PC-3 (cell line): ENCODE results near the gene DCBLD1. TPM values are rescaled to one million over a fixed set of nuclear protein-coding genes. Genes with fewer than 3 reads are reported as not detected.

Experiments used
- ATAC-seq: fragments of 200-7000 bp; cut with Tn5 transposase; 2 replicates; pipeline ENCODE4 v1.9.1; 2020; ENCODE audit warnings: mild to moderate bottlenecking, moderate library complexity
- BruUV-seq: library from RNA; stranded (reverse); fragments of 400-500 nt; replicated peaks from 2 replicates; lab custom pipeline; 2021; lab: Mats Ljungman, UMichigan
- CTCF ChIA-PET: fragments of 300-600 bp; sonication (Branson Sonifier 250); formaldehyde crosslinking; loops from one replicate; lab custom pipeline; 2022; ENCODE audit warnings: antibody characterized with exemption; lab: Charles Lee
- POLR2A ChIA-PET: fragments of 300-600 bp; sonication (Branson Sonifier 250); formaldehyde crosslinking; loops from one replicate; lab custom pipeline; 2022; ENCODE audit warnings: antibody characterized with exemption; ENCODE audit not compliant: unreplicated experiment; lab: Charles Lee
- DNase-seq: peaks from one replicate; pipeline ENCODE4 v3.0.0-alpha.2; 2015
- H2AFZ ChIP-seq: fragments of 300-600 bp; sonication (generic); 2 replicates; pipeline ENCODE4 v1.6.0; 2016; ENCODE audit warnings: antibody characterized with exemption, low read length
- H3F3A ChIP-seq: fragments of 300-600 bp; sonication (generic); one replicate; pipeline ENCODE4 v1.6.0; 2017; ENCODE audit warnings: antibody characterized with exemption, low read length, control low read depth, mild to moderate bottlenecking; ENCODE audit not compliant: unreplicated experiment
- H3K27ac ChIP-seq: fragments of 300-600 bp; sonication (generic); 2 replicates; pipeline ENCODE4 v1.5.1; 2016; ENCODE audit warnings: mild to moderate bottlenecking, low read length
- H3K27me3 ChIP-seq: fragments of 300-600 bp; sonication (generic); 2 replicates; pipeline ENCODE4 v1.6.1; 2016; ENCODE audit warnings: low read length, mixed read lengths
- H3K36me3 ChIP-seq: fragments of 300-600 bp; sonication (generic); 2 replicates; pipeline ENCODE4 v1.6.1; 2016; ENCODE audit warnings: low read depth, mixed run types, low read length, mixed read lengths
- H3K4me1 ChIP-seq: fragments of 300-600 bp; sonication (generic); 2 replicates; pipeline ENCODE4 v1.5.1; 2016; ENCODE audit warnings: low read length; ENCODE audit not compliant: insufficient read depth
- H3K4me2 ChIP-seq: fragments of 300-600 bp; sonication (generic); 2 replicates; pipeline ENCODE4 v1.6.0; 2016; ENCODE audit warnings: low read length
- H3K4me3 ChIP-seq: fragments of 300-600 bp; sonication (generic); 2 replicates; pipeline ENCODE4 v1.5.1; 2016; ENCODE audit warnings: mild to moderate bottlenecking, low read length, mixed read lengths
- H3K79me2 ChIP-seq: fragments of 300-600 bp; sonication (generic); 2 replicates; pipeline ENCODE4 v1.6.1; 2017; ENCODE audit warnings: low read length, mixed read lengths
- H3K9ac ChIP-seq: fragments of 300-600 bp; sonication (generic); 2 replicates; pipeline ENCODE4 v1.6.0; 2016; ENCODE audit warnings: mild to moderate bottlenecking, low read length
- H3K9me2 ChIP-seq: fragments of 300-600 bp; sonication (generic); replicated peaks from 2 replicates; pipeline ENCODE4 v1.6.1; 2016; ENCODE audit warnings: mixed run types, low read length, mixed read lengths
- H3K9me3 ChIP-seq: fragments of 300-600 bp; sonication (generic); 2 replicates; pipeline ENCODE4 v1.6.1; 2016; ENCODE audit warnings: low read length, mixed read lengths
- H4K20me1 ChIP-seq: fragments of 300-600 bp; sonication (generic); 2 replicates; pipeline ENCODE4 v1.6.1; 2016; ENCODE audit warnings: low read length, mixed read lengths
- EZH2 ChIP-seq: fragments of 300-600 bp; sonication (generic); IDR thresholded peaks from one replicate; pipeline ENCODE4 v1.6.1; 2017; ENCODE audit warnings: antibody characterized with exemption, mild to moderate bottlenecking, low read length; ENCODE audit not compliant: unreplicated experiment
- EZH2phosphoT487 ChIP-seq: fragments of 300-600 bp; sonication (generic); IDR thresholded peaks from 2 replicates; pipeline ENCODE4 v1.6.1; 2018; ENCODE audit warnings: mild to moderate bottlenecking, antibody characterized with exemption, low read length, borderline replicate concordance
- intact Hi-C: fragments of 100-400 bp; cut with micrococcal nuclease; formaldehyde crosslinking; loops from 2 replicates; pipeline ENCODE4 v1.9.0; 2023
- total RNA-seq: library from RNA; depleted of rRNA; stranded (reverse); fragments of >200 nt; gene quantifications from 2 replicates; pipeline ENCODE4 v1.2.3, GENCODE V29; 2014
- TF ChIP-seq, protein P1 (sequence below): fragments of 300-600 bp; sonication (generic); conservative IDR thresholded peaks from 2 replicates; pipeline ENCODE4 v1.5.1; 2017; ENCODE audit warnings: antibody characterized with exemption, low read depth, mild to moderate bottlenecking, low read length

DCBLD1 gene
- total RNA-seq, 1 experiment from 2014 or later: 35.9 TPM

DNA sequence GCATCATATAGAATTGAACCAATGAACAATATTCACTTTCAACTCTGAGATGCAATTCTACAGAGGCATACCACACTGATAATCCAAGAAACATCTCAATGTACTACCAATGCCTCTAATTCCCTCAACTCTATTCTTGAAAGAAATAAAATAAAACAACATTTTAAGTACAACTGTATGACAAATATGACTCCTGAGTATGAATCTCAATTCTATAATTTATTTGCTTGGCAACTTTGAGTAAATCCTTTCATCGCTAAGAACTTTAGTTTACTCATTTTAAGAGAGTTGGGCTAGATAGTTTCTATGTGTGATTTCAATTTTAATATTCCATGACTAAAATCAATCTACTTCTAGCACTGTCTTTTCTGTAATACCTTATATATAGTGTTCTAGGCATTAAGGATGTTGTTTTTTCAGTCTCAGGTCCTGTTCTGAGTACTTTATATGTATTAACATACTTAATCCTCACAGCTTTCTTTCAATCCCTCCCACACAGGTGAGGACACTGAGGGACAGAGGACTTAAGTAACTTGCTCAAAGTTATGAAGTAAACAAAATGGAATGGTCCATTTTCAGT, 86.4 kb downstream of the DCBLD1 start:
- Histone ChIP-seq H3K9me3 (no peaks in the 10 kb centered on the region), H3K9ac (no peak overlapping the region), H3K4me2 (no peak overlapping the region), H3K27ac (no peak overlapping the region), H3K36me3 (peaks cover 18% of the 10 kb centered on the region), H4K20me1 (no peaks in the 10 kb centered on the region), H3K4me1 (no peaks in the 10 kb centered on the region), H3F3A (no peaks in the 10 kb centered on the region), H3K9me2 (no peaks in the 10 kb centered on the region), H3K27me3 (no peaks in the 10 kb centered on the region), H3K4me3 (no peak overlapping the region), H3K79me2 (no peaks in the 10 kb centered on the region), H2AFZ (no peak overlapping the region)
- ATAC-seq (no peak), DNase-seq (no peak)
- POLR2A ChIA-PET: no interaction called here
- no peak for TF ChIP-seq EZH2
- TF ChIP-seq EZH2phosphoT487: no peak
- TF ChIP-seq, protein P1, sequence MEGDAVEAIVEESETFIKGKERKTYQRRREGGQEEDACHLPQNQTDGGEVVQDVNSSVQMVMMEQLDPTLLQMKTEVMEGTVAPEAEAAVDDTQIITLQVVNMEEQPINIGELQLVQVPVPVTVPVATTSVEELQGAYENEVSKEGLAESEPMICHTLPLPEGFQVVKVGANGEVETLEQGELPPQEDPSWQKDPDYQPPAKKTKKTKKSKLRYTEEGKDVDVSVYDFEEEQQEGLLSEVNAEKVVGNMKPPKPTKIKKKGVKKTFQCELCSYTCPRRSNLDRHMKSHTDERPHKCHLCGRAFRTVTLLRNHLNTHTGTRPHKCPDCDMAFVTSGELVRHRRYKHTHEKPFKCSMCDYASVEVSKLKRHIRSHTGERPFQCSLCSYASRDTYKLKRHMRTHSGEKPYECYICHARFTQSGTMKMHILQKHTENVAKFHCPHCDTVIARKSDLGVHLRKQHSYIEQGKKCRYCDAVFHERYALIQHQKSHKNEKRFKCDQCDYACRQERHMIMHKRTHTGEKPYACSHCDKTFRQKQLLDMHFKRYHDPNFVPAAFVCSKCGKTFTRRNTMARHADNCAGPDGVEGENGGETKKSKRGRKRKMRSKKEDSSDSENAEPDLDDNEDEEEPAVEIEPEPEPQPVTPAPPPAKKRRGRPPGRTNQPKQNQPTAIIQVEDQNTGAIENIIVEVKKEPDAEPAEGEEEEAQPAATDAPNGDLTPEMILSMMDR: no peak
- CTCF ChIA-PET: no interaction called here
- BruUV-seq: no TSS peak
- intact Hi-C loops: no loop called here

DNA sequence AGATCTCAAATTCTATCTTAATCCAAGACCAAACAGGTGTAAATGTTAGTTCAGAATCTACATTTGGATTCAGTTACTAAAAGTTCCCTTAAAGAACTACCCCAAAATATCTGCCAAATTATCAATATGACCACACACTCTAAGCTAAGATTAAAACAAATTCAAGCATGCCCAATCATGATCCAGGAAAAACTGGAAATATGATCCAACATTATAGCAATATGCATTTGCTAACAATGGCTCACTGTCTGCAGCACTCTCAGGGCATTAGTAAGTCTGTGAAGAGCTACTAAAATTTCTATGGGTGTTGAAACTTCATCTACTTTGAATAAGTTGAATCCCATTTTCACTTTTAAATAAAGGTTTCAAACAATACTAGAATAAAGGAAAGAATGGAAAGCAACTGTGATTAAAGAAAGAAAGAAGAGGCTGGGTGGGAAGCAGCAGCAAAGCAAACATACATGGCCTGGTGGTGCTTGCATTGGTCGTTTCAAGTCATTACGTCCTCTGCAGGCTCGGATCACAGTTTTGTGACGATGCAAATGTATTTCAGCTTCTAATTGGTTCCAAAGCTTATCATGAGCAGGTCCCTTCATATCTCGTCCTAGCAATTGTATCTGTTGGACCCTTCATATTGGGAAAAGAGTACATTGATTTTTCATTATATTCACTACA, 90.7 kb downstream of the DCBLD1 start:
- peaks cover 14% of the 10 kb centered on the region for H3K36me3 ChIP-seq
- H3K9ac ChIP-seq: no peak overlapping the region
- H3K9me3 ChIP-seq: no peaks in the 10 kb centered on the region
- no peaks in the 10 kb centered on the region for H4K20me1 ChIP-seq
- no peak overlapping the region for H3K27ac ChIP-seq
- BruUV-seq: no TSS peak
- no peak overlapping the region for H3K4me2 ChIP-seq
- DNase-seq (no peak), ATAC-seq (no peak)
- no peaks in the 10 kb centered on the region for H3K9me2 ChIP-seq
- intact Hi-C loops: no loop called here
- no peaks in the 10 kb centered on the region for H3K4me1 ChIP-seq
- no peak overlapping the region for H3K4me3 ChIP-seq
- H3K27me3 ChIP-seq: no peaks in the 10 kb centered on the region
- H2AFZ ChIP-seq: no peak overlapping the region
- TF ChIP-seq EZH2phosphoT487 (no peak), EZH2 (no peak)
- TF ChIP-seq, protein P1: no peak
- H3K79me2 ChIP-seq: no peaks in the 10 kb centered on the region
- ChIA-PET POLR2A (no interaction called here), CTCF (no interaction called here)
- no peaks in the 10 kb centered on the region for H3F3A ChIP-seq

DNA sequence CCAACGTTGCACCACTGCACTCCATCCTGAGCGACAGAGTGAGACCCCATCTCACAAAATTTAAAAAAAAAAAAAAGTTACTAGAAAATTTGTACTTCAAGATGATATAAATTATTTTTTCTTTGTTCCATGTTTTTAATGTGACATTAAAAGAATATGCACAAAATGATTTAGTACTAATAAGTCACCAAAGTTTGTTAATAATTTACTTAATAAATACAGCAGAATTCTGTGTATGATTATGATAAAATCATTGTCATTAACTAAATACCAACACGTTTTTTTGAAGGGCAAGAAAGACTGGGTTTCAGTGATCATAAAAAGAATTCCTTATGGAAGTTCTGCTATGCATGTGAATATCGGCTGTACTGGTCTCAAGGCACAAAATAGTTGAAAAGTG, 91.7 kb downstream of the DCBLD1 start:
- no peaks in the 10 kb centered on the region for H3K9me3 ChIP-seq
- no peaks in the 10 kb centered on the region for H3K9me2 ChIP-seq
- H3K4me1 ChIP-seq: no peaks in the 10 kb centered on the region
- CTCF ChIA-PET: no interaction called here
- ATAC-seq (no peak), DNase-seq (no peak)
- no peak overlapping the region for H3K27ac ChIP-seq
- TF ChIP-seq EZH2 (no peak), EZH2phosphoT487 (no peak)
- TF ChIP-seq, protein P1: no peak
- H3F3A ChIP-seq: no peaks in the 10 kb centered on the region
- H3K4me3 ChIP-seq: no peak overlapping the region
- no peak overlapping the region for H3K4me2 ChIP-seq
- no peak overlapping the region for H3K9ac ChIP-seq
- POLR2A ChIA-PET: no interaction called here
- H2AFZ ChIP-seq: no peak overlapping the region
- H3K36me3 ChIP-seq: peaks cover 7% of the 10 kb centered on the region
- H3K79me2 ChIP-seq: no peaks in the 10 kb centered on the region
- intact Hi-C loops: no loop called here
- H4K20me1 ChIP-seq: no peaks in the 10 kb centered on the region
- BruUV-seq: no TSS peak
- H3K27me3 ChIP-seq: no peaks in the 10 kb centered on the region
